GM18870 (cell line): Measurements from ENCODE around the gene PPOX.

Source experiments
- ATAC-seq: cut with Tn5 transposase; IDR thresholded peaks from one replicate; pipeline ENCODE4 v1.9.1; 2021; ENCODE audit warnings: moderate library complexity; ENCODE audit not compliant: unreplicated experiment

Gene PPOX

GRCh38 chr1:161165742-161166668 lies at the start of gene PPOX:
PPOX (plus strand) TSS chr1:161166426; CDS start chr1:161166848, 422 bp downstream.
- ATAC-seq: peak; percentile 90

- peak; percentile 53 for ATAC-seq
These were observed 48.3 kb upstream of the PPOX start, which contains the start of the genes NIT1 and PFDN2 for GRCh38 chr1:161117759-161118581. NIT1 (plus strand) TSS chr1:161118105; CDS start chr1:161118177, 72 bp downstream. PFDN2 (minus strand) TSS chr1:161118037; CDS start chr1:161118026, 11 bp downstream.

GRCh38 chr1:161119092-161119903 lies 46.9 kb upstream of the PPOX start:
- ATAC-seq: no peak

GRCh38 chr1:161121042-161121650 lies 45.1 kb upstream of the PPOX start:
- no peak for ATAC-seq

GRCh38 chr1:161121834-161122233 lies 44.4 kb upstream of the PPOX start:
- no peak for ATAC-seq

GRCh38 chr1:161122967-161123366 lies 43.3 kb upstream of the PPOX start:
- no peak for ATAC-seq

- ATAC-seq: no peak
These were observed 38.6 kb upstream of the PPOX start for GRCh38 chr1:161127649-161128048.

GRCh38 chr1:161128591-161129420 lies 37.4 kb upstream of the PPOX start:
- no peak for ATAC-seq

- no peak for ATAC-seq
These were observed 36.0 kb upstream of the PPOX start for GRCh38 chr1:161130266-161130665.

- no peak for ATAC-seq
These were observed 34.5 kb upstream of the PPOX start for GRCh38 chr1:161131523-161132409.

GRCh38 chr1:161132410-161133219 lies 33.6 kb upstream of the PPOX start, which contains the start of gene DEDD:
DEDD (minus strand) TSS chr1:161132667; CDS start chr1:161124462, 8,205 bp downstream.
- peak; percentile 93 for ATAC-seq

GRCh38 chr1:161133220-161133740 lies 32.9 kb upstream of the PPOX start:
- no peak for ATAC-seq

GRCh38 chr1:161137881-161138280 lies 28.3 kb upstream of the PPOX start:
- no peak for ATAC-seq

GRCh38 chr1:161138431-161138830 lies 27.8 kb upstream of the PPOX start:
- ATAC-seq: no peak

GRCh38 chr1:161139766-161140165 lies 26.5 kb upstream of the PPOX start:
- ATAC-seq: no peak

- no peak for ATAC-seq
These were observed 25.3 kb upstream of the PPOX start for GRCh38 chr1:161140755-161141400.

GRCh38 chr1:161145832-161146231 lies 20.4 kb upstream of the PPOX start:
- no peak for ATAC-seq
